NCI-H2227 (cell line): Measurements from ENCODE around the gene ZDBF2.
"Not testable (repeated sequence)": the region's sequence is repeated elsewhere in the genome, so short reads cannot be mapped to it uniquely, and the experiment has no call there.

Experiments
- DNase-seq: peaks from one replicate; lab custom pipeline; 2025; ENCODE audit not compliant: unreplicated experiment; lab: John Stamatoyannopoulos, UW

ZDBF2 gene

GRCh38 chr2:206323033-206323432 lies 48.6 kb downstream of the ZDBF2 start:
- no peak for DNase-seq

GRCh38 chr2:206323486-206323885 lies 49.0 kb downstream of the ZDBF2 start:
- DNase-seq, result no peak

- no peak for DNase-seq
Measured at GRCh38 chr2:206324869-206325268, 50.4 kb downstream of the ZDBF2 start.

- no peak for DNase-seq
Measured at GRCh38 chr2:206328974-206329373, 54.5 kb downstream of the ZDBF2 start.

GRCh38 chr2:206336861-206337260 lies 62.4 kb downstream of the ZDBF2 start:
- DNase-seq, result peak; percentile 56

GRCh38 chr2:206337956-206338355 lies 63.5 kb downstream of the ZDBF2 start:
- no peak for DNase-seq

- no peak for DNase-seq
Measured at GRCh38 chr2:206341396-206341795, 66.9 kb downstream of the ZDBF2 start.

- no peak for DNase-seq
Measured at GRCh38 chr2:206343144-206343543, 68.7 kb downstream of the ZDBF2 start.

- no peak for DNase-seq
Measured at GRCh38 chr2:206343816-206344215, 69.4 kb downstream of the ZDBF2 start.

- DNase-seq, result no peak
Measured at GRCh38 chr2:206345606-206346005, 71.1 kb downstream of the ZDBF2 start.

GRCh38 chr2:206349375-206349774 lies 74.9 kb downstream of the ZDBF2 start:
- DNase-seq, result no peak

GRCh38 chr2:206352571-206352970 lies 78.1 kb downstream of the ZDBF2 start:
- peak; percentile 8 for DNase-seq

- DNase-seq, result no peak
Measured at GRCh38 chr2:206353685-206354084, 79.2 kb downstream of the ZDBF2 start.

- no peak for DNase-seq
Measured at GRCh38 chr2:206354129-206354528, 79.7 kb downstream of the ZDBF2 start.

- not testable (repeated sequence) for DNase-seq
Measured at GRCh38 chr2:206356840-206357239, 82.4 kb downstream of the ZDBF2 start.

- DNase-seq, result not testable (repeated sequence)
Measured at GRCh38 chr2:206360840-206361239, 86.4 kb downstream of the ZDBF2 start.

GRCh38 chr2:206361407-206362045 lies 87.1 kb downstream of the ZDBF2 start:
- no peak for DNase-seq
